ENCODE measurements around the gene LY6G5C.

Gene LY6G5C, protein sequence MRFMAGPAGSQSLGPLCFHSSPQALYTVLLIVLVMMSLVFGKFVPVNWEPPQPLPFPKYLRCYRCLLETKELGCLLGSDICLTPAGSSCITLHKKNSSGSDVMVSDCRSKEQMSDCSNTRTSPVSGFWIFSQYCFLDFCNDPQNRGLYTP

DNA sequence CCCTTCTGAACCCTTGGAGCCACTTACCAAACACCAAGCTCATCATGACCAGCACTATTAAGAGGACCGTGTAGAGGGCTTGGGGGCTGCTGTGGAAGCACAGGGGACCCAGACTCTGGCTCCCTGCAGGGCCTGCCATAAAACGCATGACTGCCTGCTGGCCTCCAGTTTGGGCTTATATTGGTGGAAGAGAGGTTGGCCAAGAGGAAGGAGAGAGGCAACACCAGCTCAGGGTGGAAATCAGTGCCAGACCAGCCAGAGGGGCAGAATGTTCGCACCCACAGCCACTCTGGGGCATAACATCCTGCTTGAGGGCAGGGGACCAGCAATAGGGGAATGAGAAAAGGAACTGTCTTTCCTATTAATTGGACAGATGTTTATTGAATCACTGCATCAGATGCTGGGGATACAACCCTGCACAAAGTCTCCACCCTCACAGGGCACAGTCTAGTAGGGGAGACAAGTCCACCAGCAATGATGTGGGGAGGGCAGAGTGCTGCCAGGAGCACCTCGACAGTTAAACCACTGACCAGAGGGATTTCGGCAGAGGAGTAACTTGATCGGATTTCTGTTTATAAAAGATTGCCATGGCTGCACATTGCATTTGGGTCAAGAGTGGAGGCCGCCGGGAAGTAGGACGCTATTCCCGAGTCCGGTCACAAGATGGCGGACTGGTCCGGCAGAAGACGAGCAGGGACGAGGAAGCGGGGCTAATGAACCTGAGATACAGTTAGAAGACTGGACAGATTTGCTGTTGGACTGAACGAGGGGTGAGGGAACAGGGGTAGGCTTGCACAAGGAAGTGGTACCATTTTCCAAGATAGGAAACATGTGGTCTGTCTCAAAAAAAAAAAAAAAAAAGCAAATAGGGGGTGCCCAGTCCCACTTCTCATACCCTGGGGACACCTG is at the start of gene LY6G5C:
Gene LY6G5C (minus strand): TSS at position 842 of the 909 bp plus-strand sequence. CDS start 694 bp downstream, at position 148.
- POLR2A ChIA-PET (ENCODE audit: low non-redundant PET) = interaction anchor here (0.7 kb wide), 1 partner anchor 180 kb away, joined by 3 read pairs; no protein-coding TSS in a partner anchor
- H3K27ac ChIP-seq = peak within 1 kb of the TSS; percentile 82
- peak; percentile 84 for DNase-seq (ENCODE audit: low spot score)
- CTCF ChIA-PET = interaction anchor here (0.6 to 1.4 kb wide), 11 partner anchors 9 to 243 kb away, joined by 3 to 8 read pairs (median 4); no protein-coding TSS in a partner anchor
- TF ChIP-seq, protein P1, sequence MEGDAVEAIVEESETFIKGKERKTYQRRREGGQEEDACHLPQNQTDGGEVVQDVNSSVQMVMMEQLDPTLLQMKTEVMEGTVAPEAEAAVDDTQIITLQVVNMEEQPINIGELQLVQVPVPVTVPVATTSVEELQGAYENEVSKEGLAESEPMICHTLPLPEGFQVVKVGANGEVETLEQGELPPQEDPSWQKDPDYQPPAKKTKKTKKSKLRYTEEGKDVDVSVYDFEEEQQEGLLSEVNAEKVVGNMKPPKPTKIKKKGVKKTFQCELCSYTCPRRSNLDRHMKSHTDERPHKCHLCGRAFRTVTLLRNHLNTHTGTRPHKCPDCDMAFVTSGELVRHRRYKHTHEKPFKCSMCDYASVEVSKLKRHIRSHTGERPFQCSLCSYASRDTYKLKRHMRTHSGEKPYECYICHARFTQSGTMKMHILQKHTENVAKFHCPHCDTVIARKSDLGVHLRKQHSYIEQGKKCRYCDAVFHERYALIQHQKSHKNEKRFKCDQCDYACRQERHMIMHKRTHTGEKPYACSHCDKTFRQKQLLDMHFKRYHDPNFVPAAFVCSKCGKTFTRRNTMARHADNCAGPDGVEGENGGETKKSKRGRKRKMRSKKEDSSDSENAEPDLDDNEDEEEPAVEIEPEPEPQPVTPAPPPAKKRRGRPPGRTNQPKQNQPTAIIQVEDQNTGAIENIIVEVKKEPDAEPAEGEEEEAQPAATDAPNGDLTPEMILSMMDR (conservative IDR thresholded peaks at IDR 0.05; ENCODE audit: low read depth) = peak; percentile 72

DNA sequence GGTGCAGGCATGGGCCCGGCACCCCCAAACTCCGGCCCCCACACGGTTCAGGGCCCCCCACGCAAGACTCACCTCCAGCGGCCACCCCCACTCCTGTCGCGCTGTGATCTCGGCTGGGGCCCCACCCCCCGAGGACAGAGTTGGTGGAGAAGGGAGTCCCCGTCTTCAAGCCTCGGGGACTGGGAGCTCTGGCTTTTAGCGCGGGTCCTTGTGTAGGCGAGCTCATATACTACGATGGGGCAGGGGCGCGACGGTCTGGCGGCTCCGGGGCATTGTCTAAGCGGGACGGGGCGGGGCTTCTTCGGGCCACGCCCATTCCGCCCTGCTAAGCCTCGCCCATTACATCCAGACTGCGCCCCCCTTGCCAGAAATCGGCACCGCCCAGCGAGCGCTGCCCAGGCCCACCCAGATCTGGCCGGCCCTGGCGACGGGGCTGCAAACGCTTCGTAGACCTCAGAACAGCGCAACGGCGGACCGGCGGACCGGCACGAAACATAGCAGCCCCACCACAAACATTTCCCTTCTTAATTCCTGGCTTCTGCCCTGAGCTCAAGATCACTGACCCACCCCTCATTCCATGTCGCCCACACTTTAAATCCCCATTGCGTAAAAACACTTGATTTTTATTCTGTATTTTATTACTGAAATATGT is 49.2 kb upstream of the LY6G5C start:
- CTCF ChIA-PET = interaction anchor here (0.7 to 1.4 kb wide), 10 partner anchors 12 to 134 kb away, joined by 3 to 8 read pairs (median 3); partner anchors contain the start of genes LY6G5C and LY6G6F
- peak overlapping the region; percentile 94 for H3K27ac ChIP-seq
- POLR2A ChIA-PET (ENCODE audit: low non-redundant PET) = interaction anchor here (0.6 to 1.1 kb wide), 2 partner anchors 19 to 41 kb away, joined by 4 to 7 read pairs; no protein-coding TSS in a partner anchor
- TF ChIP-seq, protein P1 (conservative IDR thresholded peaks at IDR 0.05; ENCODE audit: low read depth) = no peak
- DNase-seq (ENCODE audit: low spot score) = peak; percentile 79

DNA sequence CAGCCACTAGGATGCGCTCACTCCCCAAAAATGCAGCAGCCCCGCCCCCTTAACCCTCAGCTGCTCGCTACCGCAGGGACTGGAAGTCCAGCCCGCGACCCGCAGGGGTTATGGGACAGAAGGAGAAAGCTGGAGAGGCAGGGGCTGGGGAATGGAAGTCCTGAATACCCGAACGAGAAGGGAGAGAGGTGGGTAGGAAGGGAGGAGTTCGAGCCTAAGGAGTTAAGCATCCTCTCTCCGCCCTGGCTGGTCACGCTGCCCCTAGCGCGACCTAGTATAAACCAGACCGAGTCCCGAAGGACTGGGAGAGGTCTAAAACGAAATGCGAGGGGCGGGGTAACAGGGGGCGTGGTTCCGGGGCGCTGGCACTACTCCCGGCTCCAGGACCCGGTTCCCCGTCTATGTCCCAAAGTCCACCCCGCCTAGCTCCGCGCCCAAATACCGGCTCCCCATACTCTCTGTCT is 48.7 kb upstream of the LY6G5C start:
- ChIA-PET CTCF (interaction anchor here (0.7 to 1.4 kb wide), 10 partner anchors 12 to 134 kb away, joined by 3 to 8 read pairs (median 3); partner anchors contain the start of genes LY6G5C and LY6G6F), POLR2A (ENCODE audit: low non-redundant PET) (interaction anchor here (0.6 to 1.1 kb wide), 2 partner anchors 18 to 41 kb away, joined by 4 to 7 read pairs; no protein-coding TSS in a partner anchor)
- TF ChIP-seq, protein P1 (conservative IDR thresholded peaks at IDR 0.05; ENCODE audit: low read depth) = peak; percentile 53
- peak; percentile 90 for DNase-seq (ENCODE audit: low spot score)
- H3K27ac ChIP-seq = peak overlapping the region; percentile 94

DNA sequence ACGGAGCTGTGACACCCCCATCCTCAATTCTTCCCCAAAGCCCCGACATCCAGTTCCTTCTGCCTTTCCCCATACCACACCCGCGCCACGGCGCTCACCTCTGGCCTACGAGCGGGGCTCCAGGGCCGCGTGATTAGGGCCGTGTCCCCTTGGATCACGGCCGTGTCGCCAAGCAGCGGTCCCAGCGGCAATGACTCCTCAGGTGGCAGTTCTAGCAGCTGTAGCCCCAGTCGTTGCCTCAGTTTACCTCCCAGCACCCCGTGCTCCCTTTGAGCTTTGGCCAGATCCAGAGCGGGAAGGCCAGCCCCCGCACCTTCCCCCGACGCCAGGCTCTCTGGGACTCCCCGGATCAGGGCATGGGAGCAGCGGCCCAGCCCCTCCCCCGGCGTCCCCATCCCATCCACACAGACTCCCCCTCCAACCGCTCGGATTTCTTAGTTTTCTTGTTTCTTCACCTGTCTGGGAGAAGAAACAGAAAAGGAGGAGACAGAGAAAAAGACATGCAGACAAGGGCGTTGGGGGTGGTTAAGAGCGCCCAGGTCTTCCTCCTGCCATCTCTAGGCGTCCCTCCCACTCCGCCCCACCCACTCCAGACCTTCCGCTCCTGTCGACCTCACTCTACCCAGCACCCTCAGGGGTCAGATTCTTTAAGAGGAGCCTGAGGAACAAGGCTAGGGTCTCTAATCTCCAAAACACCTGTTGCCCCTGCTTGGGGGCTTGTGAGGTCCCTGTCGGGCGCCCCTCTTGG is 48.1 kb upstream of the LY6G5C start, which contains the start of gene DDAH2:
Gene DDAH2 (minus strand): TSS at position 533 of the 748 bp plus-strand sequence. CDS start 138 bp downstream, at position 395.
- ChIA-PET CTCF (interaction anchor here (0.5 to 1.4 kb wide), 11 partner anchors 11 to 135 kb away, joined by 3 to 8 read pairs (median 4); partner anchors contain the start of genes LY6G5C and LY6G6F), POLR2A (ENCODE audit: low non-redundant PET) (interaction anchor here (0.6 to 1.1 kb wide), 2 partner anchors 18 to 42 kb away, joined by 4 to 7 read pairs; no protein-coding TSS in a partner anchor)
- no peak for DNase-seq (ENCODE audit: low spot score)
- TF ChIP-seq, protein P1 (conservative IDR thresholded peaks at IDR 0.05; ENCODE audit: low read depth) = peak; percentile 84
- peak within 1 kb of the TSS; percentile 94 for H3K27ac ChIP-seq

DNA sequence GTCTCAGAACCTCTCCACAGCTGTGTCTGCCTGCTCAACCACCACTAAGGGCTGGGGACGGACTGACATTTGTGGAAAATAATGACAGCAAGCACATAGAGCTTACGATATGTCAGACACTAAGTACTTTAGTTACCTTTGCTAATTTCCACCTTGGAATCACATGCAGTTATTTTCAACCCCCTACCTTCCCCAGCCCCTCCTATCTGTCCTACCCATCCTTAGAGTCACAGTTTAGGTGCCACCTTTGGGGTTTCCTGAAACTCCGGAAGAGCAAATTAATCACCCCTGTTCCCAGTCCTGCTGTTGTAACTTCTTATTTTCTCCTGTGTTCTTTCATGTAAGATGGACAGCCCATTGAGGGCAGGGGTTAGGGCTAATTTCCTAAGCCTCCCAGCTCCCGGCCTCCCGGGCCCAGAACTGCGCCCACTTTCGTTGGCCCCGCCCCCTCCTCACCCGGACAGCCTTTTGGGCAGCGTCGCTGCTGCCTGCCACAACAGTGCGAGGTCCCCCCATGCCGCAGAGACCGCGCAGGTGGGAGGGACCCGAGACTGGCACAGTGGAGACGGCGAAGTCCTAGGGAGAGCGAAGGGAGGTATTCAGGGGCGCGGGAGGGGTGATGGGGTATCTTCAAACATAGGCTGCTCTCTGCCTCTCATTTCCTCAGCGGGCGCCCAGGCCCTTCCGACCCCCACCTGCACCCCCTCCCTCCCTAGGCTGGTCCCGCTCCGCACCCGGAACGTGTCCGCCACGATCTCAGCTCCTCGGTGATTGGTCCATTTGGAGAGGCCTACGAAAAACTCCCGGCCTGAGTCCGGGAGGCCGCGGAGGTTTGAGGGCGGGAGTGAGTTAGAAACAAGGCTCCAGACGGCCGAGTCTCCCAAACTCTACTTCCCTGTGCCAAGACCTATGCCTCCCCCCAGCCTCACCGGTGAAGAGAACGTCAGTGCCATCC is 47.1 kb upstream of the LY6G5C start:
- ChIA-PET CTCF (interaction anchor here (0.5 to 0.6 kb wide), 2 partner anchors 19 to 47 kb away, joined by 4 read pairs; partner anchors contain the start of gene LY6G5C), POLR2A (ENCODE audit: low non-redundant PET) (no interaction called here)
- TF ChIP-seq, protein P1 (conservative IDR thresholded peaks at IDR 0.05; ENCODE audit: low read depth) = no peak
- H3K27ac ChIP-seq = peak overlapping the region; percentile 94
- DNase-seq (ENCODE audit: low spot score) = no peak
